Measurements from ENCODE around the gene CARD10.

- TF ChIP-seq POLR2A (IDR thresholded peaks at IDR 0.05; ENCODE audit: low read depth, low read length), result no peak
- TF ChIP-seq POLR2AphosphoS5 (IDR thresholded peaks at IDR 0.05; ENCODE audit: low read depth, low read length), result no peak
- no peak for TF ChIP-seq TAF1 (IDR thresholded peaks at IDR 0.05; ENCODE audit: borderline replicate concordance, low read depth, low read length)
Measured at GRCh38 chr22:37499027-37499707, 20.0 kb downstream of the CARD10 start.
